ENCODE measurements around the gene TPK1. TPM values are rescaled to one million over a fixed set of nuclear protein-coding genes. Genes with fewer than 3 reads are reported as not detected.

The TPK1 gene
- total and polyA plus RNA-seq, 2 of the 8 experiments (the other 6 are each of a cell fraction or from before 2014, with no cell fraction given): 1.9 to 2.7 TPM

- no peak overlapping the region for H4K5ac ChIP-seq (ENCODE audit: insufficient read length, low read depth, low read length)
- H4K8ac ChIP-seq (ENCODE audit: extremely low read depth, insufficient read depth, low read length): no peak overlapping the region
- H3K4me2 ChIP-seq (ENCODE audit: insufficient read depth in 1 of 2, low read depth in 2 of 2, low read length in 2 of 2): no peak overlapping the region
- WGBS, 2 experiments (ENCODE audit: extremely low coverage in 1 of 2, insufficient coverage in 1 of 2, insufficient read length in 1 of 2, insufficient replicate concordance in 2 of 2, low coverage in 1 of 2, low lambda C conversion rate in 2 of 2, missing lambda C conversion rate in 1 of 2): 90% methylated on average over 2 of the region's 2 CpGs; no CpG with 5 or more reads in 1 of the 2 experiments
- H3K27me3 ChIP-seq (replicated peaks in 1 of 4; ENCODE audit: control insufficient read depth in 3 of 4, extremely low read depth in 1 of 4, insufficient read depth in 3 of 4, low read length in 3 of 4): no peaks in the 10 kb centered on the region
- no peaks in the 10 kb centered on the region for H3K23me2 ChIP-seq (ENCODE audit: low read depth, low read length)
- no peak overlapping the region for H3K23ac ChIP-seq (ENCODE audit: insufficient read length)
- no peak overlapping the region for H3K4ac ChIP-seq (replicated peaks; ENCODE audit: insufficient read length, low read depth, low read length)
- POLR2A ChIA-PET (ENCODE audit: partially characterized antibody): no interaction called here
- no peak for FAIRE-seq
- no peak overlapping the region for H2AFZ ChIP-seq (ENCODE audit: low read length)
- H3K56ac ChIP-seq (replicated peaks; ENCODE audit: insufficient read length, low read depth, low read length): no peak overlapping the region
- no peak overlapping the region for H3K14ac ChIP-seq (ENCODE audit: insufficient read length)
- no peaks in the 10 kb centered on the region for H3K79me1 ChIP-seq (ENCODE audit: low read depth, low read length)
- H3K27ac ChIP-seq (ENCODE audit: low read depth, low read length): no peak overlapping the region
- no peaks in the 10 kb centered on the region for H3K4me1 ChIP-seq (replicated peaks in 1 of 4; ENCODE audit: control insufficient read depth in 3 of 4, insufficient read depth in 4 of 4, low read length in 3 of 4)
- H2BK12ac ChIP-seq (ENCODE audit: low read depth, low read length): no peak overlapping the region
- H4K91ac ChIP-seq (replicated peaks; ENCODE audit: insufficient read length, low read length): no peak overlapping the region
- no peaks in the 10 kb centered on the region for H3K36me3 ChIP-seq (ENCODE audit: control insufficient read depth in 2 of 4, insufficient read depth in 4 of 4, low read length in 3 of 4)
- no peaks in the 10 kb centered on the region for H4K20me1 ChIP-seq (replicated peaks in 1 of 2; ENCODE audit: control insufficient read depth in 1 of 2, insufficient read depth in 2 of 2, low read length in 2 of 2)
- no peak overlapping the region for H3K18ac ChIP-seq (ENCODE audit: extremely low read depth, low read length)
- CTCF ChIA-PET (ENCODE audit: partially characterized antibody): interaction anchor here (1.0 to 2.7 kb wide), 5 partner anchors 8 to 40 kb away, joined by 3 to 8 read pairs (median 6); no protein-coding TSS in a partner anchor
- H3K9me3 ChIP-seq (ENCODE audit: insufficient read depth in 2 of 2, low read depth in 1 of 2, low read length in 1 of 2): no peaks in the 10 kb centered on the region
- H2AK5ac ChIP-seq (ENCODE audit: low read depth, low read length): no peak overlapping the region
- no peak overlapping the region for H2BK15ac ChIP-seq (ENCODE audit: low read length)
- no peak overlapping the region for H2BK5ac ChIP-seq (ENCODE audit: low read depth, low read length)
- DNase-seq (ENCODE audit: low read depth in 1 of 2, low spot score in 2 of 2): no peak
- H2BK20ac ChIP-seq (ENCODE audit: low read length): no peak overlapping the region
- no peak overlapping the region for H3K9ac ChIP-seq (replicated peaks in 1 of 4; ENCODE audit: extremely low read depth in 1 of 4, low read depth in 3 of 4, low read length in 3 of 4)
- H3K79me2 ChIP-seq (ENCODE audit: control insufficient read depth in 1 of 2, insufficient read depth in 2 of 2, low read length in 2 of 2): no peaks in the 10 kb centered on the region
- no peak overlapping the region for H3K4me3 ChIP-seq (ENCODE audit: extremely low read depth in 1 of 4, insufficient read depth in 2 of 4, low read depth in 3 of 4, low read length in 4 of 4)
- H2BK120ac ChIP-seq (replicated peaks; ENCODE audit: low read depth, low read length): no peak overlapping the region
- TF ChIP-seq YY1 (IDR thresholded peaks at IDR 0.05; ENCODE audit: low read depth, low read length): no peak
- TF ChIP-seq SAP30 (IDR thresholded peaks at IDR 0.05; ENCODE audit: insufficient read depth, insufficient replicate concordance, low read length): no peak
- no peak for TF ChIP-seq SIRT6 (IDR thresholded peaks at IDR 0.05; ENCODE audit: low read length)
- TF ChIP-seq RXRA (IDR thresholded peaks at IDR 0.05; ENCODE audit: insufficient read depth, low read depth, low read length): no peak
- no peak for TF ChIP-seq CBX5 (IDR thresholded peaks at IDR 0.05; ENCODE audit: low read depth, low read length)
- no peak for TF ChIP-seq FOSL1 (IDR thresholded peaks at IDR 0.05; ENCODE audit: insufficient read depth, low read depth, low read length)
These were observed 87.9 kb downstream of the TPK1 start for GRCh38 chr7:144747936-144748335.

Measured in H1 (cell line).